Measurements from ENCODE around the gene WDR47.
"Not testable (repeated sequence)": the region's sequence is repeated elsewhere in the genome, so short reads cannot be mapped to it uniquely, and the experiment has no call there.

Gene WDR47

DNA sequence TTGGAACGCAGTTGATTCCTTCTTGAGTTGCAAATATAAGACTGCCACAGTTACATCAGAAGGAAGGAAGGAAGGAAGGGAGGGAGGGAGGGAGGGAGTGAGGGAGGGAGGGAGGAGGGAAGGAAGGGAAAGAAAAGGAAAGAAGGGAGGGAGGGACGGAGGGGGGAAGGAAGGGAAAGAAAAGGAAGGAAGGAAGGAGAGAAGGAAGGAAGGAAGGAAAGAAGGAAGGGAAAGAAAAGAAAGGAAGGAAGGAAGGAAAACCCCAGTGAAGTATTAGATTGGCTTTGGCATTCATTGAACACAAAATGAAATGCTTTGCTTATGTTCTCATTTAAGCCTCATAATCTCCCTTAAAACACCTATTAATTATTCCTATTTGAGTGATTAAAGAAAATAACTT, 6.4 kb upstream of the WDR47 start:
- no peak overlapping the region for H3K4me3 ChIP-seq (ENCODE audit: low read depth in 1 of 2, low read length in 2 of 2)

DNA sequence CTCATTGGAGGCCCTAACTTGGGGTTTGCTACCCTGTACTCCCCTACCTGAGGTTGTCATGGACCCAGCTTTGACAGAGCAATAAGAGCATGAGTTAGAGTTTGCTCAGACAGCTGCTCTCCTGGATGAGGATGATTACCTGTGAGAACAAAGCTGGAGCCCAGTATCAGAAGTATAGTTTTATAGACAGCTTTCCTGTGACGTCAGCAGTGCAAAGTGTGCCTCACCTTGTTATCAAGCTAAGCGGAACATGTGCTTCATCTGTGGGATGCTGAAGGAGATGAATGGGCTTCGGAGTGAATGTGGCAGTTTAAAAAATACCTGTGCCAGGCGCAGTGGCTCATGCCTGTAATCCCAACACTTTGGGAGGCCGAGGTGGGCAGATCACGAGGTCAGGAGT, 5.4 kb upstream of the WDR47 start:
- Histone ChIP-seq H3K4me3 (ENCODE audit: low read depth in 1 of 2, low read length in 2 of 2) (no peak overlapping the region), H3K36me3 (ENCODE audit: control insufficient read depth in 1 of 2, insufficient read depth in 2 of 2, low read length in 2 of 2) (no peaks in the 10 kb centered on the region), H3K9me3 (ENCODE audit: control insufficient read depth in 1 of 2, low read length in 2 of 2) (no peaks in the 10 kb centered on the region), H3K27me3 (ENCODE audit: low read depth, low read length) (no peaks in the 10 kb centered on the region), H3K27ac (ENCODE audit: low read length) (no peak overlapping the region), H3K4me1 (ENCODE audit: control insufficient read depth in 1 of 2, insufficient read depth in 2 of 2, low read length in 2 of 2) (no peaks in the 10 kb centered on the region)

More for the DNA sequence above, 6.4 kb upstream of the WDR47 start:
- H3K27ac ChIP-seq (ENCODE audit: low read length): no peak overlapping the region
- H3K4me1 ChIP-seq (ENCODE audit: control insufficient read depth in 1 of 2, insufficient read depth in 2 of 2, low read length in 2 of 2): no peaks in the 10 kb centered on the region
- no peaks in the 10 kb centered on the region for H3K9me3 ChIP-seq (ENCODE audit: control insufficient read depth in 1 of 2, low read length in 2 of 2)
- no peaks in the 10 kb centered on the region for H3K36me3 ChIP-seq (ENCODE audit: control insufficient read depth in 1 of 2, insufficient read depth in 2 of 2, low read length in 2 of 2)
- H3K27me3 ChIP-seq (ENCODE audit: low read depth, low read length): no peaks in the 10 kb centered on the region

DNA sequence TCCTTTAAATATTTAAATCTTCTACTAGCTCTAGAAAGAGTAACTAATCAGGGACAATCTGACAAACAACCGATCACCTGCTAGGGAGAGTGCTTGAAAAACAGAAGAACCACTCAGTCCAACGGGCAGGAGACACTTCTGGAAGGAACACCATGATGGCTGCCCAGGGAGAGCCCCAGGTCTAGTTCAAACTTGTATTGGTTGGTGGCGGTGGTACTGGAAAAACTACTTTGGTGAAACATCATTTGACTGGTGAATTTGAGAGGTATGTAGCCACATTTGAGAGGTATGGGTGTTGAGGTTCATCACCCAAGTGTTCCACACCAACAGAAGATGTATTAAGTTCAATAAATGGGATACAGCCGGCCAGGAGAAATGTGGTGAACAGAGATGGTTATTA, 4.8 kb upstream of the WDR47 start:
- no peaks in the 10 kb centered on the region for H3K36me3 ChIP-seq (ENCODE audit: control insufficient read depth in 1 of 2, insufficient read depth in 2 of 2, low read length in 2 of 2)
- no peak overlapping the region for H3K4me3 ChIP-seq (ENCODE audit: low read depth in 1 of 2, low read length in 2 of 2)
- H3K9me3 ChIP-seq (ENCODE audit: control insufficient read depth in 1 of 2, low read length in 2 of 2): no peaks in the 10 kb centered on the region
- H3K27me3 ChIP-seq (ENCODE audit: low read depth, low read length): no peaks in the 10 kb centered on the region
- H3K27ac ChIP-seq (ENCODE audit: low read length): no peak overlapping the region
- no peaks in the 10 kb centered on the region for H3K4me1 ChIP-seq (ENCODE audit: control insufficient read depth in 1 of 2, insufficient read depth in 2 of 2, low read length in 2 of 2)

DNA sequence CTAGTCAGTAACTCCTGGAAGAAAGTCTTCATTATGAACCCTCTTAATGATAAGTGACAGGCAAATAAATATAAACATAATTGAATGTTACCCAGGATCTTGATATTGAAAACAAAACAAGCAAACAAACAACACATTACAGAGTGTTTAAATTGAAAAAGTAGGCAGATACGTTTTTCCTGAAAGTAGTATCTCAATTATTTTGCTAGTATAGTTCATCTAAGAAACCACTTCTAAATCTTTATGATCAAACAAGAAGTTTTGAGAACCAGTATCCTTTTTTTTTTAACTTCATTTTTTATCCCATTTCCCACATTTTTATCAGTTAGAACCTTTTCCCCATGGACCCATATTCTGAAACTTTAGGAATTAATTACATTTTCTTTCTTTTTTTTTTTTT, 3.7 kb upstream of the WDR47 start:
- no peak overlapping the region for H3K27ac ChIP-seq (ENCODE audit: low read length)
- H3K4me1 ChIP-seq (ENCODE audit: control insufficient read depth in 1 of 2, insufficient read depth in 2 of 2, low read length in 2 of 2): peaks cover 0 to under 1% of the 10 kb centered on the region in 2 donors
- H3K27me3 ChIP-seq (ENCODE audit: low read depth, low read length): no peaks in the 10 kb centered on the region
- H3K36me3 ChIP-seq (ENCODE audit: control insufficient read depth in 1 of 2, insufficient read depth in 2 of 2, low read length in 2 of 2): no peaks in the 10 kb centered on the region
- no peak overlapping the region for H3K4me3 ChIP-seq (ENCODE audit: low read depth in 1 of 2, low read length in 2 of 2)
- H3K9me3 ChIP-seq (ENCODE audit: control insufficient read depth in 1 of 2, low read length in 2 of 2): no peaks in the 10 kb centered on the region

DNA sequence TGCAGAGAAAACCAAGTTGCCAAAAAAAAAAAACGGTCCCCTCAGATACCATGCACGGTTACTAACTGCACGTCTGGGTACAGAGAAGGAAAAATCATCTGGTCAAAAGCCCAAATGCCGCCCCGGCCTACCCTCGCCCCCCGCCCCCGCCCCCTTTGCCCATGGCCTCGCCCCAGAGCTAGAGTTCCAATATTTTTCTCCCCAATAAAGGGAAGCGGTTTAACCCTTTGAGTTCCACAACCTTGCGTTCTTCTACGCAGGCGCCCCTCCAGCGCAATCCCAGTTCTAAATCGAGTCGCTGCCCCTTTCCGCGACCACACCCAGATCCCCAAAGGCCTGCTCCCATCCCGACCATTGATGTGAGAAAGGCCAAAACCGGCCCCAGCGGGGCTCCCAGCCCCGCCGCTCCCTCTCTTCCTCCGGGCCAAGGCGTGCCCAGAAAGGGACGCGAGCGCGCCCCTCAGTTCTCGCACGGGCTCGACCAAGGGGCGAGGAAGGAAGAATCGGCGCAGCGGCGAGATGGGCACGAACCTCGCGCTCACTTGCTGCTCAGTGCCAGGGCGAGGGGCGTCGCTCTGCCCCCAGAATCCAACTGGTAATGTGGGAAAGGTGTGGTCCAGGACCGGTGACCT, 797 bp downstream of the WDR47 start:
- H3K27me3 ChIP-seq (ENCODE audit: low read depth, low read length): no peaks in the 10 kb centered on the region
- H3K27ac ChIP-seq (ENCODE audit: low read length): peak overlapping the region; percentile 39
- no peaks in the 10 kb centered on the region for H3K9me3 ChIP-seq (ENCODE audit: control insufficient read depth in 1 of 2, low read length in 2 of 2)

DNA sequence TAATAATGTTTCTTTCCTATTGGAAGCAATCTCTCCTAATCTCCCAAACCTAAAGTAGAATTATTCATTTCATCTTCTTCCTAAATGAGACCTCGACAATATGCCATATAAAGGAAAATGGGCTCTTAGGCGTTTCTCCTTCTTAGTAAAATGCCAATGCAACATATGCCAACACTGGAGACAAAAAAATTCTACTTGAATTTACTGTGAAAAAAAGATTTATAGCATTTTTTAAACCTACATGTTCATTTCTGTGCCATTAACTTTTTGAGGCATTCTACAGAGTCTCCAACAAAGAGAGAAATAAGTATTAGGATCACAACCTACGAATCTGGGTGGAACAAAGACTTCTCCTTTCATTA, 1.3 kb downstream of the WDR47 start:
- Histone ChIP-seq H3K4me3 (ENCODE audit: low read depth in 1 of 2, low read length in 2 of 2) (peak overlapping the region; percentile 76 to 96), H3K4me1 (ENCODE audit: control insufficient read depth in 1 of 2, insufficient read depth in 2 of 2, low read length in 2 of 2) (peaks cover 0 to 7% of the 10 kb centered on the region in 2 donors), H3K27me3 (ENCODE audit: low read depth, low read length) (no peaks in the 10 kb centered on the region), H3K27ac (ENCODE audit: low read length) (no peak overlapping the region), H3K9me3 (ENCODE audit: control insufficient read depth in 1 of 2, low read length in 2 of 2) (no peaks in the 10 kb centered on the region), H3K36me3 (ENCODE audit: control insufficient read depth in 1 of 2, insufficient read depth in 2 of 2, low read length in 2 of 2) (no peaks in the 10 kb centered on the region)

More for the DNA sequence above, 797 bp downstream of the WDR47 start:
- peaks cover 0 to 7% of the 10 kb centered on the region in 2 donors for H3K4me1 ChIP-seq (ENCODE audit: control insufficient read depth in 1 of 2, insufficient read depth in 2 of 2, low read length in 2 of 2)
- peak overlapping the region; percentile 76 to 96 for H3K4me3 ChIP-seq (ENCODE audit: low read depth in 1 of 2, low read length in 2 of 2)
- no peaks in the 10 kb centered on the region for H3K36me3 ChIP-seq (ENCODE audit: control insufficient read depth in 1 of 2, insufficient read depth in 2 of 2, low read length in 2 of 2)

DNA sequence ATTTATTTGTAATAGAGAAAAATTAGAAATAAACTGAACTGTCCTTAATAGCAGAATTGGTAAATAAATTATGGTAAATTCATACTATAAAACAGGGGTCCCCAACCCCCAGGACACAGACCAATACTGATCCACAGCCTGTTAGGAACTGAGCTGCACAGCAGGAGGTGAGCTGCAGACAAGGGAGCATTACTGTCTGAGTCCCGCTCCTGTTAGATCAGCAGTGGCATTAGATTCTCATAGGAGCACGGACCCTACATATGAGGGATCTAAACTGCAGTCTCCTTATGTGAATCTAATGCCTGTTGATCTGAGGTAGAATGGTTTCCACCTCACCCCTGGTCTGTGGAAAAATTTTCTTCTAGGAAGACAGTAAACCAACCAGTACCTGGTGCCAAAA, 7.5 kb downstream of the WDR47 start:
- Histone ChIP-seq H3K36me3 (ENCODE audit: control insufficient read depth in 1 of 2, insufficient read depth in 2 of 2, low read length in 2 of 2) (no peaks in the 10 kb centered on the region), H3K4me3 (ENCODE audit: low read depth in 1 of 2, low read length in 2 of 2) (no peak overlapping the region), H3K27me3 (ENCODE audit: low read depth, low read length) (no peaks in the 10 kb centered on the region), H3K9me3 (ENCODE audit: control insufficient read depth in 1 of 2, low read length in 2 of 2) (no peaks in the 10 kb centered on the region), H3K4me1 (ENCODE audit: control insufficient read depth in 1 of 2, insufficient read depth in 2 of 2, low read length in 2 of 2) (no peaks in the 10 kb centered on the region), H3K27ac (ENCODE audit: low read length) (no peak overlapping the region)

DNA sequence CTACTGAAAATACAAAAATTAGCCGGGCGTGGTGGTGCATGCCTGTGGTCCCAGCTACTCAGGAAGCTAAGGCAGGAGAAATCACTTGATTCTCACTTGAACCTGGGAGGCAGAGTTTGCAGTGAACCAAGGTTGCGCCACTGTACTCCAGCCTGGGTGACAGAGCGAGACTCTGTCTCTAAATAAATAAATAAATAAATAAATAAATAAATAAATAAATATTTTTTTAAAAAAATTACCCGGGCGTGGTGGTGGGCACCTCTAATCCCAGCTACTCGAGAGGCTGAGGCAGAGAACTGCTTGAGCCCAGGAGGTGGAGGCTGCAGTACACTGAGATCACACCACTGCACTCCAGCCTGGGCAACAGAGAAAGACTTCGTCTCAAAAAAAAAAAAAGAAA, 12.4 kb downstream of the WDR47 start:
- H3K27me3 ChIP-seq (ENCODE audit: low read depth, low read length); H3K27ac ChIP-seq (ENCODE audit: low read length); H3K4me3 ChIP-seq (ENCODE audit: low read depth in 1 of 2, low read length in 2 of 2); H3K9me3 ChIP-seq (ENCODE audit: control insufficient read depth in 1 of 2, low read length in 2 of 2); H3K36me3 ChIP-seq (ENCODE audit: control insufficient read depth in 1 of 2, insufficient read depth in 2 of 2, low read length in 2 of 2); H3K4me1 ChIP-seq (ENCODE audit: control insufficient read depth in 1 of 2, insufficient read depth in 2 of 2, low read length in 2 of 2): not testable (repeated sequence)

DNA sequence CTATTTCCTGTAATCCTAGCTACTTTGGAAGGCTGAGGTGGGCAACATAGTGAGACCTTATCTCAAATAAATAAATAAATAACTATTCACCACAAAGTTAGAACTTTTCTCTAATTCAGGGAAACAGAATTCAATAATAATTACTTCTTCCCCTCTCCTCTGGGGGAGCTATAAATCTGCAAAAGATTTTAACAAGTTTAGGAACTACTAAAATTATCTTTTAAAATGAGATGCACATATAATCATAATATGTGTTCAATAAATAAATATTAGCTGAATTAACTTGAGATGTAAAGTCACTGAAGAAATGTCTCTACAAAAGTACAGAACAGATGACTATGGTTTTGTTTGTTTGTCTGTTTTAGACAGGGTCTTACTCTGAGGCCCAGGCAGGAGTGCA, 14.1 kb downstream of the WDR47 start:
- Histone ChIP-seq H3K9me3 (ENCODE audit: control insufficient read depth in 1 of 2, low read length in 2 of 2) (no peaks in the 10 kb centered on the region), H3K36me3 (ENCODE audit: control insufficient read depth in 1 of 2, insufficient read depth in 2 of 2, low read length in 2 of 2) (no peaks in the 10 kb centered on the region), H3K27ac (ENCODE audit: low read length) (no peak overlapping the region), H3K4me1 (ENCODE audit: control insufficient read depth in 1 of 2, insufficient read depth in 2 of 2, low read length in 2 of 2) (no peaks in the 10 kb centered on the region), H3K4me3 (ENCODE audit: low read depth in 1 of 2, low read length in 2 of 2) (no peak overlapping the region), H3K27me3 (ENCODE audit: low read depth, low read length) (no peaks in the 10 kb centered on the region)

DNA sequence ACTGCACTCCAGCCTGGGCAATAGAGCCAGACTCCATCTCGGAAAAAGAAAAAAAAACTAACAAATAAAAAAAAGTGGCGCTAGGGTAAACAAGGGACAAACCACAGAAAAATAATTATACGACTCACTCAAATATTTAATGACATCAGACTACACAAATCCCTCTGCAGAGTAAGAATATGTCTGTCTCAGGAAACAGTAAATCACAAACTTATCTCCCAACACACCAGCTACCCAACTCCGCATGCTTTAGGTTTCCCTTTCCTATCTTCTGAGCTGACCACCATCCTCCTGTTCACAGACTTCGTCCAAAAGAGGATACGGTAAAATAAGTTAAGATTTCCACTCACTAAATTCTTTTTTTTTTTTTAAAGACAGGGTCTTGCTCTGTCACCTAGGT, 16.2 kb downstream of the WDR47 start:
- no peak overlapping the region for H3K27ac ChIP-seq (ENCODE audit: low read length)
- no peaks in the 10 kb centered on the region for H3K9me3 ChIP-seq (ENCODE audit: control insufficient read depth in 1 of 2, low read length in 2 of 2)
- no peaks in the 10 kb centered on the region for H3K36me3 ChIP-seq (ENCODE audit: control insufficient read depth in 1 of 2, insufficient read depth in 2 of 2, low read length in 2 of 2)
- no peak overlapping the region for H3K4me3 ChIP-seq (ENCODE audit: low read depth in 1 of 2, low read length in 2 of 2)
- no peaks in the 10 kb centered on the region for H3K4me1 ChIP-seq (ENCODE audit: control insufficient read depth in 1 of 2, insufficient read depth in 2 of 2, low read length in 2 of 2)
- no peaks in the 10 kb centered on the region for H3K27me3 ChIP-seq (ENCODE audit: low read depth, low read length)

DNA sequence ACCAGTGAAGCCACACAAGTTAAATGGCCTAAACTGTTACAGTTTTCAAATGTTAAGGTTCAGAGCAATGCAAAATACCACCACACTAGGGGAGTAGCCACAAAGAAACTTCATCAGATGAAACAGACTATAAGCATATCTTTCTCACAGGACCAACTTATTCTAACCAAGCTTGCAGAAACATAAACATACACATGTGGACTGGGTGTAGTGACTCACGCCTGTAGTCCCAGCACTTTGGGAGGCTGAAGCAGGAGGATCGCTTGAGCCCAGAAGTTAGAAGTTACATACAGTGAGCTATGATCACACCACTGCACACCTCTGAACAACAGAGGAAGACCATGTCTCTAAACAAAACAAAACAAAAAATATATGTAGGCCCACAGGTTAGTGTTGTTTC, 17.3 kb downstream of the WDR47 start:
- H3K36me3 ChIP-seq (ENCODE audit: control insufficient read depth in 1 of 2, insufficient read depth in 2 of 2, low read length in 2 of 2): no peaks in the 10 kb centered on the region
- no peaks in the 10 kb centered on the region for H3K9me3 ChIP-seq (ENCODE audit: control insufficient read depth in 1 of 2, low read length in 2 of 2)
- H3K27ac ChIP-seq (ENCODE audit: low read length): no peak overlapping the region
- no peaks in the 10 kb centered on the region for H3K27me3 ChIP-seq (ENCODE audit: low read depth, low read length)
- H3K4me1 ChIP-seq (ENCODE audit: control insufficient read depth in 1 of 2, insufficient read depth in 2 of 2, low read length in 2 of 2): no peaks in the 10 kb centered on the region
- H3K4me3 ChIP-seq (ENCODE audit: low read depth in 1 of 2, low read length in 2 of 2): no peak overlapping the region

DNA sequence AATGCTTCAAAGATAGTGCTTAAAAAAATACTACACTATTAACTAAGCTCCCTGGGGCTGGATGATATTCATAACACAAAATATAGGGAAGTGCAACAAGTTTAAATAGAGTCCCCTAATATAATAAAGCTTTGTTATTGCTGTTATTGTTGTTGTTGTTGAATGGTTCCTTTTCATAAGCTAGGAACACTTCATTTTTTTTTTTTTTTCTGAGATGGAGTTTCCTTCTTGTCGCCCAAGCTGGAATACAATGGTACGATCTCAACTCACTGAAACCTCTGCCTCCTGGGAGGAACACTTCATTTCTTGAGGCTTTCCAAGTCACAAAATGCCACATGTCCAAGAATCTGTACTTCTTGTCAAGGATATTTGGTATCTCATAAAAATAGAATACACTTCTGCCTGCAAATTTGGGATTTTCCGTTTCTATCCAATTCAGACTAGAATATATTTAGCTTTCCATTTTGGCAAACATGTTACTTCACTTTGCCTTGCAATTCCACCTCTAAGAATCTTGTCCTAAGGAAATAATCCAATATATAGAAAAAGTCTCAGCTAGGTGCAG, 21.1 kb downstream of the WDR47 start:
- H3K4me3 ChIP-seq (ENCODE audit: low read depth in 1 of 2, low read length in 2 of 2): no peak overlapping the region
- H3K4me1 ChIP-seq (ENCODE audit: control insufficient read depth in 1 of 2, insufficient read depth in 2 of 2, low read length in 2 of 2): no peaks in the 10 kb centered on the region
- H3K36me3 ChIP-seq (ENCODE audit: control insufficient read depth in 1 of 2, insufficient read depth in 2 of 2, low read length in 2 of 2): peaks cover 9 to 13% of the 10 kb centered on the region in 2 donors
- H3K9me3 ChIP-seq (ENCODE audit: control insufficient read depth in 1 of 2, low read length in 2 of 2): peaks cover 2 to 4% of the 10 kb centered on the region in 2 donors
- no peaks in the 10 kb centered on the region for H3K27me3 ChIP-seq (ENCODE audit: low read depth, low read length)
- no peak overlapping the region for H3K27ac ChIP-seq (ENCODE audit: low read length)
